Stimulated activated CD4-positive, alpha-beta T cell treated with anti-CD3 and anti-CD28 coated beads, Interleukin-2, amount 100 ng/mL, for 24 hours (primary cell): ENCODE results near the gene ATP1B3.
"Not testable (repeated sequence)": the region's sequence is repeated elsewhere in the genome, so short reads cannot be mapped to it uniquely, and the experiment has no call there.

Experiments used
- DNase-seq, 2 donors: peaks; one replicate each; pipeline ENCODE4 v3.0.0-alpha.2; 2020

ATP1B3 gene

DNA sequence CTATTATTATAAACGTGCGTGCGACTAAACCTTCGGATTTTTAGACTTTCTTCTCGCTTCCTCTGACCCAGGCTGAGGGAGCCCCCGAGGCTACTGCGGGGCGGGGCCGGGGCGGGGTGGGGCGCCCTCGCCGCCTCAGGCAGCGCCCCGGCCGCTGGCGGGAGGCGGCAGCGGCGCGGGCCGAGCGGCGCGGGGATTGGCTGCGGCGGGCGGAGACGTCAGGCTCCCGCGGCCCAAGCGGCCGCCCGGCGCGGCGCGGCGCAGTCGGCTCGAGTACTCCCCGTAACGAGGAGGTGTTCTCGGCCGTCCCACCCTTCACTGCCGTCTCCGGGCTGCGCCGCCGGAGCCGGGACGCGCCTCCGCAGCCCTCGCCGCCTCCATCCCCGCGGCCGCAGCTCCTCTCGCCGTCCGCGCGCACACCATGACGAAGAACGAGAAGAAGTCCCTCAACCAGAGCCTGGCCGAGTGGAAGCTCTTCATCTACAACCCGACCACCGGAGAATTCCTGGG lies at the start of gene ATP1B3:
ATP1B3 (plus strand) TSS at position 263 of the 510 bp plus-strand sequence; CDS start at position 422, 159 bp downstream.
- peak; percentile 83 to 84 for DNase-seq

DNA sequence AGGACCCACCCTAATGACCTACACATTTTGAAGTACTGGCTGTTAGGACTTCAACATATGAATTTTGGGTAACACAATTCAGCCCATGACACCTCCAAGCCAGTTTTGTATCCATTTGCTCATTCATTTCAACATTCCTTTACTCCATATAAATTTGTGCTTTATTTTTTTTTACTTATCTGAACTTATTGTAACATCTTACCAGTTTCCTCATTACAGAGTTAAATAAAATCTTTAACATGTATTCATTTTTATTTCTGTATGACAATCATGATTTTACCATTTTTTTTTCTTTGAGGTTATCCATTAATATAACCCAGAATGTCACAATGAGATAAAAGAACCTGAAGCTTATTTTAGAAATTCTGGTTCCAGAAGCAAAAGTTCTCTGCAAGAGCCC lies 48.0 kb upstream of the ATP1B3 start:
- DNase-seq, result no peak

DNA sequence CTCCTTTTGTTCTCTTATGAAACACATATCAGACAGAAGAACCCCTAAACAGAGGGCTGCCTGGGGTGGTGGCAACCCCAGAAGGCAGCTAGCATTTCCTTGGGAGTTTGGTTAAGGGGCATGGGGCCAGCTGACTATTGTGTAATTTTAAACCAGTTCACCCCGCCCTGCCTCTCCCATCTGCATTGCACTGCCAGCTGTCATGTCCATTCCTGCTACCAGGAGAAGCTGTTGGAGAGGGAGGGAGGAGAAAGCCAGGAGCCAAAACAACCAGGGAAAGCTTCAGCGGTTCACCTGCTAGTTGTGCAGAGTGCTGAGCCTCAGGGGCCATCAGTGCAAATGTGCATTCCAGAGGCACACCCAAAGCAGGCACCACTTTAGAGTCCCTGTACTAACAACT lies 47.6 kb upstream of the ATP1B3 start:
- no peak for DNase-seq

DNA sequence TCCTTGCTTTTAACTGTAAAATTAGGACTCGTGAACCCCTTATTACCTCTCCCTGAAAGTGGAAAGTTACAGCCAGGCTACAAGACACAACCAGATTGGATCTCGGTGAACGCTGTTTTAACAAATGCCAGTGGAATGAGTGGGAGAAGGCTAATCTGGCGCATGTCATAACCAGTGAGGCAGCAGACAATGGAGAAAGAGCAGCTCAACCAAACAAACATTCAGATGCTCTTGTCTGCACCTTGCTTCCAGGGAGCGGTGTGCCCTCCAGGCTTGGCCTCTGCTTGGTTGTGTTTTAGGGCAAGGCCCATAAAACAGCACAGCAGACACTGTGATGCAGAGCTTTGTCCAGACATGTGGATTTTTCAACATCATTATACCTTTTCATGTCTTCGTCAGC lies 45.9 kb upstream of the ATP1B3 start:
- DNase-seq, result no peak

DNA sequence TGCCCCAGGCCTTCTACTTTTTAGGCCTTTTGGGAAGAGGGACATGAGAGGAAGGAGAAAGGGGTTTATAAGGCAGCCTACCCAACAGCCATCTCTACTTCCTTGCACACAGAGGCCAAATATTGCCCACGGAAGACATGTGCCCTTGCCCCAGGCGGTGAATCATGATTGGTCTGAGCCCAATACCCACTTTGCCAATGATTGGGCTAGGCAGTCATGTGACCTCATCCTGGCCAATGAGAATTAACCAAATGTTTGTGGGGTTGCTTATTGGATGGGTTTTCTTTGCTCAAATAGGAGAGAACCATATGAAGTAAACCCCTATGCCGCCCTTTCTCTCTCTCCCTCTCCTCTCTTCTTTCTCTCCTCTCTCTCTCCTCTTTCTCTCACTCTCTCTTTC lies 42.2 kb upstream of the ATP1B3 start:
- DNase-seq, result no peak

DNA sequence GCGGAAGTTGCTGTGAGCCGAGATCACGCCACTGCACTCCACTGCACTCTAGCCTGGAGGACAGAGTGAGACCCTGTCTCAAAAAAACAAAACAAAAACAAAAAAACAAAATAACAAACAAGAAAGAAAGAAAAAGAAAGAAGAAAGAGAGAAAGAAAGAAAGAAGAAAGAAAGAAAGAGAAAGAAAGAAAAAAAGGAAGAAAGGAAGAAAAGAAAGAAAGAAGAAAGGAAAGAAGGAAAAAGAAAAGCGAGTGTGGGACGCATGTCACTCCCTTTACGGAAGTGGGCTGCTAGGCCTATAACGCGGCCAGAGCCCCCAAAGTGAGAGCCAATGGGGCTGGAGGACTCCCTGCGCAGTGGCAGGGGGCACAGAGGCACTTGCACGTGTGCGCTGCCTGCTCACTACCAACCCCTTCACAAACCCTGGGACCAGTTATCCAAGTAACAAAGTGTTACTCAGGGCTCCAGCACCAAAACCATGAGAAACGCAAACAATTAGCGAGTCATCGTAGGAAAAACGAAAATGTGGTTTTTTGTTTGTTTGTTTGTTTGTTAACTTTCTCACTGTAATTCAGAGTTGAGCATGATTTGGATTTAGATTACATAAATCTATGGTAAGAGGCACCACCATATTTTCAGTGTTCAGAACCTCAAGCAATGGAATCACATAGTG lies 40.8 kb upstream of the ATP1B3 start:
- no peak for DNase-seq

DNA sequence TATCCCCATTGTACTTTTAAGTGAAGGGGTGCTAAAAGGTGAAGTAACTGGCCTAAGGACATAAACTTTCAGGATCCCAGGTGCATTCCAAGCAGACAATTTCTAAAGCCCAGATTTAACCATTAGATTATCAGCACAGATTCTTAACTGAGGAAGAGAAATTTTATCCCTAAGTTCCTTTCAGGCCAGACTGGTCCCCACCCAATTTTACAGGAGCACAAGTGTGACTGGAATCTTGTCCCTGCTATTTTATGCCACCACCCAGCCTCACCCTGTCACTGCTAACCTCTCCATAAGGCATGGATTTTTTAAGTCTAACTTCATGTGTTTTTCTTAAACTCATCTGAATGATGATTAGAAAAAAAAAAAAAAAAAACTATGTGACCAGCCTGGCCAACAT lies 37.1 kb upstream of the ATP1B3 start:
- DNase-seq, result no peak

DNA sequence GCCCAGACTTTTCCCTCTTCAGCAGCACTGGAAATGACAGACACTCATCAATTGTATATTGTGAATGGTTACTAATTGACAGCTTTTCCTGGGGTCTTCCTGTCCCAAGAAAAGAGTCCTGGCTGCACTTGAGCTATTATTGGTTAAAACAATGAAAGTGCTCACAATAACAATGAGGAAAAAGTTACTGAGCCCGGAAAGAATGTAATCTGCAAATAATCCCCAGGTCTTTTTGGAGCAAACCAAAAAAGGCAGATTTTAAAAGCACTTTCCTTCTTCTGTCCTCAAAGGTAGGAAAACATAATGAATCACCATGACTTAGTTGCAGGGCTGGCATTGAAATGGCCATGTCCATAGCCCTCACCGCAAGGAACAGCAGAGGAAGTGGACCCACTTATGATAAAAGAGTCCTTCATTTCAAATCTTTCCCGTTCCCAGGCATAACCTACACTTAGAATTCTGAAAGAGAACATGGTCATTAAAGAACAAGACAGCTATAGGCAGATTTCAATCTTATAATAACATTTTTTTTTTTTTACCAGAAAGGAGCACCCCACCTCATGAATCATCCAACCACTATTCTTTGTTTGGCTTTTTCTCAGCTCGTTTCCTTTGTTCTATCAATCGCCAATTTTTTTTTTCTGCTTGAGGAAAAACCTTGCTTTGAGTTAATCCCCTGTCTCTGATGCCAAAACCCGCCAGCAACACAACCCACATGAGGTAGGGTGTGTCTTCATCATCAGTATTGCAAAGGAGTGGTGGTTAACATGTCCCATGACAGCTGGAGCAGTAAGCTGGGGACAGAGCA lies 35.5 kb upstream of the ATP1B3 start:
- peak in 1 of 2 donors; percentile 5 for DNase-seq

DNA sequence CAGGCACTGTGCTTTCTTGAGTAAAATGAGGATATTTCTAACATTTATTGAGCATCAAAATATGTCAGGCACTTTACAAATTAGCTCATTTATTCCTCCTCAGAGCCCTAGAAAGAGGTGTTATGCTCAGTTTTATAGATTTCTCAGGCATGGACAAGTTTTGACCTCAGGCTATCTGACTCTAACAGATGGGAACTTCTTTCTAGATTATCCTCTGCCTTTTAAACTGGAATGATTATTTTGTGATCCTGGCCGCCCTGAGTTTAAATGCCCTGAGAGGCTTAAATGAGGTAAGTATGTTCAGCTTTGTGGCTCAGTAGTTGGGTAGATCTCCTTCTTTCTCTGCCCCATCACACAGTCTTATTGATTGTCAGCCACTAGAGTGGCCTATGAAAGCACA lies 32.3 kb upstream of the ATP1B3 start:
- no peak for DNase-seq

DNA sequence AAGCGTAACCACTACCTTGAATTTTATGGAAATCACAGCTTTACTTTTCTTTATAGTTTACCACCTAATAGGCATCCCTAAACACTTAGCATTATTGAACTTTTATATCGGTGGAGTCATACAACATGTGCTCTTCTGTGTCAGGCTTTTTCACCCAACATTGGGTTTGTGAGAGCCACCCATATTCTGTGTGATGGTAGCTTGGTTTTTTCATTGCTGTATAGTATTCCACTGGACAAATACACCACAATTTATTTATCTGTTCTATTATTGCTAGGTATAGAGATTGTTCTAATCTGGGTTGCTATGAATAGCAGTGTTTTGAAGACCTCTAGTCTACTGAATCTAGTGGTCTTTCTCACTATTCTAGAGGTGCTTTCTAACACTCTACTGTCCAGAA lies 31.6 kb upstream of the ATP1B3 start:
- DNase-seq, result no peak

DNA sequence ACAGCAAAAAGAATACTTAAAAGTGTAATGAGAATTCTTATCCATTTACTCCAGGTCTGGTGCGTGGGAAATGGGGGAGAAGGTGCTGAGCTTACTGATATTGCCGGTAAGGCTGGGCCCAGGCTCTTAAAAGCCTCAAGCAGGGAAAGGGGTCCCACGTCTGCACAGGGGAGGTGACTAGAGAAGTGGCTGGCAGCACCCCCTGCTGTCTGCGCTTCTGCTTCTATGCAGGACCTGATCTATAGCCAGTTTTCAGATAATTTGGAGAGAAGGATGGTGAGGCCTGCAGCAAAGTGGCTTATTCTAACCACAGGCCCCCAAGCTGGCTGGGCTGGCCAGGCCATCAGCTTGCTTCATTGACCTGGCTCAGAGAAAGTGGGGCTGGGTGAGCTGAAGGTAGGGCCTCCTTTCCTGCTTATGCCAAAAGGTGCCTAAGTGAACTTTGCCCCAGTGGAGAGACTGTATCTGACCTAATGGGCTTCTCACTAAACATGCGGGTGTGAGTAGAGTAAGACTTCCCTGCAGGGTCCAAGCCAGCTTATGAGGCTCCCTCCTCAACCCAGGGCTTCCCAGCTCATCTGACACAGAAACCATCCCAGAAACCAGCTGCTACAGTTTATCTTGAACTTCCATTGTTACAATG lies 30.9 kb upstream of the ATP1B3 start:
- peak; percentile 15 to 21 for DNase-seq

DNA sequence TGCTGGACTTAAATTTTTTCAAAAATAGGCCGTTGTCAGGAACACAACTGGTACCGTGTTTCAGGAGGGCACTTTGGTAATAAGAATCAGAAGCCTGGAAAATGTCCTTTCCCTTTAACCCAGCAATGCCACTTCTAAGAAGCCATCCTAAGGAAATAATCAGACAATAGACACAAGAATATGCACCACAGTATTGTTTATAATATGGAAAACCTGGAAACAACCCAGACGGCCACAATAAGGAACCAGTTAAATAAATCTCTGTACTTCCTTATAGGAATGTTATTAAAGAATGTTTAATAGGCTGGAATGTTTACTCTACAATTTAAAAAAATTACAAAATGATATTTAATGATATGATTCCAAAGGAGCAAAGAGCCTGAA lies 30.4 kb upstream of the ATP1B3 start:
- DNase-seq, result no peak

DNA sequence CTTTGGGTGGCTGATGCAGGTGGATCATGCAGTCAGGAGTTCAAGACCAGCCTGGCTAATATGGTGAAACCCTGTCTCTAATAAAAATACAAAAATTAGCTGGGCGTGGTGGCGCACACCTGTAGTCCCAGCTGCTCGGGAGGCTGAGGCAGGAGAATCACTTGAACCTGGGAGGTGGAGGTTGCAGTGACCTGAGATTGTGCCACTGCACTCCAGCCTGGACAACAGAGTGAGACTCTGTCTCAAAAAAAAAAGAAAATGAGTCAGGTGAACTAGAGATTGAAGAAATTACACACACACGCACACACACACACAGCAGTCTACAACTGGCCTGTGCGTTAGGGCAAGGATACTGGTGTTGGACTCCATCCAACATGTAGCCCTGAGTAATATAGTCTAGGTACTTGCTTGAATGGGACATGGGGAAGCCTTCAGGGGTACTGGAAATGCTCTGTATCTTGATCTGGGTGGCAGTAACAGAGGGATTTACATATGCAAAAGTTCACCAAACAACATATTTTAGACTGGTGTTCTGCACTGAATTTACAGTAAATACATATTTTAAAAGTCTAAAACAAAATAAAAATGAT lies 28.2 kb upstream of the ATP1B3 start:
- DNase-seq, result not testable (repeated sequence)

DNA sequence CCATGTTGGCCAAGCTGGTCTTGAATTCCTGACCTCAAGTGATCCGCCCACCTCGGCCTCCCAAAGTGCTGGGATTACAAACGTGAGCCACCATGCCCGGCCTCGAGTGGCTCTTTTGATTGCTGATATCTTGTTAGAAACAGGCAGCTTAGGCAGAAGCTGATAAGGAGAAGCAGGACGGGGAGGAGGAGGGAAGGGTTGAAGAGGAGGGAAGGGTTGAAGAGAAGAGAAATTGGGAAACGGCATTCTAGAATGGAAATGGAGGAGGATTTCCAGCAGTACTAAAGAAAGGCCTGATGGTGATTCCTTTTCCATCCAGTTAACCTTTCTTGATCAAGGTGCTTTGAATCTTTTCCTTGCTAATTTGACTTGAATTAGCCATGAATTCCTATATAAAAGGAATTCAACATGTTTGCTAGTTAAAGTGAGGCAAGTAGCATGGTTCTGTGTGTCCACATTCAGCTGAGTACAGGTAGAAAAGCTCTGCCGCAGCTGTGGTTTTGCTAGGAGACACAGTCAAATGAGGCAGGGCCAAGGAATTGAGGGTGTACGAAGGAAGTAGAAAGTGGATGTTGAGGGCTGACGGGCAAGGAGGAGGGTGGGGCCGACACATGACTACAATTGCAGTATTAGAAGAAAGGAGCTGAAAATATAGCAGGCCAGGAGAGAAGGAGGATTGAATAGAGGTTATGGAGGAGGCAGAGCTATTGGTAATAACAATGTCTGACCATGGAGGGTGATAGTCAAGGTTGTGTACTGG lies 27.2 kb upstream of the ATP1B3 start:
- DNase-seq, result no peak

DNA sequence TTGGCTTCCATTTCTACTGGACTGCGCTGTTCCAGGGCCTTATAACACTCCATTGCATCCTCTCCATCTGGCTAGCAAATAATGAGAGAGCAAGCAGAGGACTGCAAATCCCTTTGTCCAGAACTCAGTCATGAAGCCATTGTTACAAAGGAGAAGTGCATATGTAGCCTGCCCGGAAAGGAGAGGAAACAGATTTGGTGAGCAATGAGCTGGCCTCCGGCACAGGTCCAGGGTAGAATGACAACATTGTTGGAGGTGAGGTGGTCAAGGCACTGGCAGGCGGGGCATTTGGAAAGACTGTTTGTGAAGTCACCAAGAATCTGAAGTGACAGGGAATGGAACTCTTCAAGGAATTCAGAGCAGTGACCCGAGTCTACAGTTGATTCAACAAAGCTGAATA lies 25.0 kb upstream of the ATP1B3 start:
- DNase-seq, result no peak

DNA sequence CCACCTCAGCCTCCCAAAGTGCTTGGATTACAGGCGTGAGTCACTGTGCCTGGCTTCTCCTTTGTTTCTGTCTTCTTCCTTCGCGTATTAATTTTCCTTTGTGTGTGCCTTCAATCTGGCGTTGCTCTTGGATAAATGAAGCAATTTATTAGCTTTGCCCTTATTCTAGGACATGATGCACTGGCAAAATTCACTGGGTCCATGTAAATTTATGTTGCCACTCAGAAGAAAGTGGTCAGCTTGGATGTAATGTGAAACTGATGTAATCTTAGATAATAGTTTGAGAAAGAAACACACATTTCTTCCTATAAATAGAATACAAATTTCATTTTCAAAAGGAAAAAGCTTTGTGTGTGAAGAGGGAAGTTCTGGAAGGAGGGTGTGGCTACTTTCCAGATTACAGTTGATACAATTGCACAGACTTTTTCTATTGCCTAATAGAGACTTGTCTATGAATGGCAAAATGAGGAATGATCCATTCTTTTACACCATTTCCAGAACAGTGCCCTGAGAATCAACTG lies 23.3 kb upstream of the ATP1B3 start:
- DNase-seq, result no peak

DNA sequence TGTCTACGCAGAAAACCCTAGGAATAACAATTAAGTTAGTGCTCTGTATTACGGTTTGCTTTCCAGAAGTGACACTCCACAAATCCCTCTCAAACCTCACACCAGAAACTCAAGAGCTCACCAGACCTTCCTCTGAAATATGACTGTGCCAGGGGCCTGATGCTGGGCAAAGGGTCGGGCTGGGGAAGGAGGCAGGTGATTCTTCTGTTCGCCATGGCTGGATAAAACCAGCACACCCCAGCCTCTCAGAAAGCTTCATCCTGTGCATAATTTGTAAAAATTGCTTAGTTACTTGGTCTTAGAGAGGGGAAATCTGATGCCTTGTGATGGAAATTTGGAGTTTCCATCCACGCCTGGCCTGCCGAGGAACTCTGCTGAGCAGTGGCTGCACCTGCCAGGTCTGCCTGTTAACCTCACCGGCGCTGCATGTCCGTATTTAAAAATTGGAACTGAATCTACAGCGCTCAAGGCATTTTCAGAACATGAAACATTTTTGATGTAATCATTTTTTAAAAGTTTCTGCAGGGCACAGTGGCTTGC lies 22.7 kb upstream of the ATP1B3 start:
- DNase-seq, result no peak

DNA sequence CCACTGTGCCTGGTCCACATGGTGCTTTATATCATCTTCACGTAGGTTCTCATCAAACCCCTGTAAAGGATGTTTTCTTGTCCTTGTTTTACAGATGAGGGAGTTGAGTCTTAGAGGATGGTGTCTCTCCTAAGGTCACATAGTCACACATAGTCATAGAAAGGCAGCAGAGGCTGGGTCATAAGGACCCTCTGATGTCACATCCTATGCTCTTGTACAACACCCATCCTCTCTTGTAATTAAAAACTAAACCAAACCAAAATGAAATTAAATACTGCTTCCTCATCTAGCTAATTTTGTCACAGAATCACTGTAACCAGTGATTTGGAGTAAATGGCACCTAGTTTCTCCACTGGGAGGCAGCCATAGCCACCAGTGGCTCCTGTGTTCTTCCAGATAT lies 21.8 kb upstream of the ATP1B3 start:
- DNase-seq, result no peak

DNA sequence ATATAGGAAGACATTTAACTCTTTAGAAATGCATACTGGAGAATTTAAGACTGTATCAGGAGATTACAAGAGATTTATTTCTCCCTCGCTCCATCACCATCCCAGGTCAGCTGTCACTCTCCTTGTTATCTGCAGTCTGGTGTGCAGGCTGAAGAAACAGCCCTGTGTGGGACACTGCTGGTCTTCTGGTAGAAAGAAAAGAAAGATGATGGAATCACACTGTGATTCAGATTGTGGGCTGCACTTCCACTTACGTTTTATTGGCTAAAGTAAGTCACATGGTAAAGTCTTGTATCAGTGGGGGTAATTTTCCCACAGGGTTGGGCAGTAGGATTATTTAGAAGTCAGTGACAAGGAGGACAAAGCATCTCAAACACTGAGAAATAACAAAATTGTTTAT lies 18.1 kb upstream of the ATP1B3 start:
- DNase-seq, result no peak

DNA sequence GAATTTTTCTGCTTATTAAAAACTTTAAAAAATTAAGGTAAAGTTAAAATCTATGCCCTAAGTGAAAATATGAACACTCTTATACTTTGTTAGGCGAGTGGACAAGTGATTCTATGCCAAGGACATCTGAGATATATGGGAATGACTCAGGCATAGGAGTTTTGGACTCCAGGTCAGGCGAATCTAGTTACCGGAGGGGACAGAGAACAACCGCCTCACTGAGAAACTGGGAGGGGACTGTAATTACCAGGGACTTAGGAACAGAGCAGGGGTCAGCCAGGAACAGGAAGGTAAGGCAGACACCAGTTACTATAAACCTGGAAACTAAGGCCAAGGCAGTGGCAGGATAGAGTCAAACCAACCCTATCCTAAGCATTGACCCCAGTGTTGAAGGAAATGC lies 16.8 kb upstream of the ATP1B3 start:
- DNase-seq, result no peak

DNA sequence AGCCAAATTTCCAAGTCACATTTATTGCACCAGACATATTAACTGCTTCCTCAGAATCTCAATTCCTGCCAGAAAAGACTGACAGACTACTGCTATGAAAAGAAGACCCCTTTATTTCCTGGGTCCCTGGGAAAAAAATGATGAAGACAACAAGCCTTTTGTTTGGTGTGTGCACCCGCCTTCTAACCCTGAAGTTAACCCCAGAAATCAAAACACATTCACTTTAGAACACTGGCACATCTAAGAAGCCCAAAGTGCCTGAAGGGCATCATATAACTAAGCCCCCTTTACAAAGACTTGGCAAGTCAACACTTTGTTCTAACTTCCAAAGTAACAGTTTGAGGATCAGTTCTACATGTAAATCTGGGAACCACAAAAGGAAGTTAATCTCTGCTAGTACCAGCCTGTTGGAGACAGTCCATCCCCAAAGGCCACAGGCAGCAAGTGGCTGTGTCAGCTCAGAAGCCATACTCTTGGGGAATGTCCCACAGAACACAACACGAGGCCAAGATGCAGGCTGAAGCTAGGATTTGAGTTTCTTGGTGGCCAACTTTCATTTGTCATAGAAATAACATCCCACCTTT lies 16.3 kb upstream of the ATP1B3 start:
- DNase-seq, result no peak
